Measurements from ENCODE around the gene ATPAF1. TPM values are rescaled to one million over a fixed set of nuclear protein-coding genes. Genes with fewer than 3 reads are reported as not detected.
A peak's percentile ranks its signal among the peaks of the same experiment; 100 is the strongest.

The ATPAF1 gene
- total and polyA plus RNA-seq, 8 donors = 32.6 to 88.8 (median 39.3) TPM

DNA sequence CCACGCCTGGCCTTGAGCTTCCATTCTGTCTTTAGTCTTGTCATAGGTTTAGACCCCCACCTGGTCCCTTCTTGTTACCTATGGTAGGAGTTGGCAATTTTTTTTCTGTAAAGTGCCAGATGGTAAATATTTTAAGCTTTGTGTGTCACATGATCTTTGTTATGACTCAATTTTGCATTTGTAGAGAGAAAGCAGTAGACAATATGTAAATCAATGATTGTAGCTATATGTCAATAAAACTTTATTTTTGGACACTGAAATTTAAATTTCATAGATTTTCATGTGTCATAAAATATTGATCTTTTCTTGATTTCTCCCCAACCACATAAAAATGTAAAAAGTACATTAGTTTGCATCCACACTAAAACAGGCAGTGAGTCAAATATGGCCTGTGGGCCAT, 72.1 kb downstream of the ATPAF1 start:
- Histone ChIP-seq H3K4me3 (no peak overlapping the region), H3K4me1 (peaks cover under 1 to 44% (median 19%) of the 10 kb centered on the region in 4 donors)

DNA sequence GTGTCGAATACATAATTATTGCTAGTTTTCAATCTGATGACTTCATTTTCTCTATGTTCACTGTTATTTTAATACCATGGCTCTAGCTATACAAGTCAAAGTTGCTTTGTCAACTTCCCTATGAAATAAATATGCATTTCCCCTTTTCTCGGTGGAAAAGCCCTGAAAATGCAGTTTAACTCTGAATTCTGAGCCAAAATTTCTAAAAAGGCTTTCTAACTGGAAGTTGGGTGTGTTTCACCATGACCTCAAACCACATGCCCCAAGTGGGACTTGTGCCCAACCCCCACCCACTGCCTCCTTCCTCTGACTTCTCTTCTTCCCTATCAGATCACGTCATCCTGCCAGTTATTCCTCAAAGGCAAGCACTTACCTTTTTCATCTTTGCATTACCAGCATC, 73.0 kb downstream of the ATPAF1 start:
- H3K9me3 ChIP-seq = no peaks in the 10 kb centered on the region
- H3K27ac ChIP-seq = peak overlapping the region in 4 of 5 donors; percentile 47 to 82 (median 70)
- TF ChIP-seq POLR2A (IDR thresholded peaks at IDR 0.05) (no peak), CTCF (IDR thresholded peaks at IDR 0.05) (no peak), EP300 (IDR thresholded peaks at IDR 0.05) (no peak), POLR2AphosphoS5 (IDR thresholded peaks at IDR 0.05) (no peak)
- H3K4me1 ChIP-seq = peaks cover 0 to 35% (median 16%) of the 10 kb centered on the region in 4 donors
- DNase-seq = peak in 1 of 2 donors; percentile 55
- WGBS, 5 donors = 66 to 74% (median 69%) methylated on average over 3 of the region's 3 CpGs
- H3K27me3 ChIP-seq = no peaks in the 10 kb centered on the region
- H3K36me3 ChIP-seq = peaks cover 35 to 44% (median 41%) of the 10 kb centered on the region in 4 donors
- no peak overlapping the region for H3K4me3 ChIP-seq
- intact Hi-C loops (cut with DNase I; ENCODE audit: low total_unique reads) = no loop called here

More for the DNA sequence above, 72.1 kb downstream of the ATPAF1 start:
- Histone ChIP-seq H3K27me3 (no peaks in the 10 kb centered on the region), H3K36me3 (peaks cover 32 to 35% (median 34%) of the 10 kb centered on the region in 4 donors), H3K9me3 (no peaks in the 10 kb centered on the region), H3K27ac (peak overlapping the region in 4 of 5 donors; percentile 4 to 73 (median 45))
- intact Hi-C loops (cut with DNase I; ENCODE audit: low total_unique reads) = no loop called here
- no peak for DNase-seq
- TF ChIP-seq POLR2A (IDR thresholded peaks at IDR 0.05) = no peak
- TF ChIP-seq CTCF (IDR thresholded peaks at IDR 0.05) = no peak
- no peak for TF ChIP-seq EP300 (IDR thresholded peaks at IDR 0.05)
- TF ChIP-seq POLR2AphosphoS5 (IDR thresholded peaks at IDR 0.05) = no peak
- WGBS, 5 donors = 92 to 100% (median 98%) methylated on average over 1 of the region's 1 CpG

DNA sequence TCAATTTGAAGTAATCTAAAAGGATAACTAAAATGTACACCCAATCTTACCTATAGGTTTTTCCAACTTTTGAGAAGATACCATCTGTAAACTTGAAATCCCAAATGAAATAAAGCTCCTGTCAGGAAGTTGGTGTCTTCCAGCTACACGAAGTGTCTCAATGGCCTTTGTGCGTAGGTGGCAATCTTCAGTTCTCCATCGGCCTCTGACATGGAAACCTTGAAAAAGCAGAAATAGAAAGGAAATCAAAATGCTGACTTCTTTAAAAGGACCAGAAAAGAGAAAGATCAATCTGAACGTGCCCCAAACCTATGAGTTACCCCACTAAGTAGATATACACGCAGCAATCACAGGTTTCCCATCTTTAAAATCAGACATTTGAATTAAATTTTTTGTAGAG, 74.1 kb downstream of the ATPAF1 start:
- intact Hi-C loops (cut with DNase I; ENCODE audit: low total_unique reads) = no loop called here
- 85 to 93% (median 92%) methylated on average over 5 of the region's 5 CpGs for WGBS, 5 donors
- H3K27ac ChIP-seq = peak overlapping the region in 3 of 5 donors; percentile 47 to 82 (median 73)

DNA sequence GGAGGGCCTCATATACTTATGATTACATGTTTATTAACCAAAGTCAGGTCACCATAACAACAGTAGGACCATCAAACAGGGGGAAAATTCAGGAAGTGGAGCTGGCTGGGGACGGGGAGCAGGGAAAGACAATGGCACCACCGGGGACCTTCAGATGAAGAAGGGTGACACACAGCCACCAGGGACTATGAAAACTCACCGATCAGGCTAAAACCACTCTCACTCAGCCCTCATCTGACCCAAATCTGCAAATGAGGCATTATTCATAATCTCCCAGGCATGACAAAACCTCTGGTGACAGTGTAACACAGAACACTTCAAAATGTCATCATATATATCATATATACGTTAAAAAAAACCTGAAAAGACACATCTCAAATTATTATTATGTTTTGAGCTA, 75.3 kb downstream of the ATPAF1 start:
- TF ChIP-seq CTCF (IDR thresholded peaks at IDR 0.05) (no peak), POLR2AphosphoS5 (IDR thresholded peaks at IDR 0.05) (no peak), POLR2A (IDR thresholded peaks at IDR 0.05) (no peak), EP300 (IDR thresholded peaks at IDR 0.05) (no peak)
- Histone ChIP-seq H3K4me3 (no peak overlapping the region), H3K27me3 (no peaks in the 10 kb centered on the region), H3K27ac (no peak overlapping the region), H3K4me1 (peaks cover 0 to 16% (median 5%) of the 10 kb centered on the region in 4 donors), H3K9me3 (no peaks in the 10 kb centered on the region), H3K36me3 (peaks cover 40 to 57% (median 57%) of the 10 kb centered on the region in 4 donors)
- intact Hi-C loops (cut with DNase I; ENCODE audit: low total_unique reads) = no loop called here
- DNase-seq = no peak
- 84 to 97% (median 92%) methylated on average over 4 of the region's 4 CpGs for WGBS, 5 donors

More for the DNA sequence above, 74.1 kb downstream of the ATPAF1 start:
- H3K9me3 ChIP-seq = no peaks in the 10 kb centered on the region
- peaks cover 0 to 24% (median 8%) of the 10 kb centered on the region in 4 donors for H3K4me1 ChIP-seq
- H3K27me3 ChIP-seq = no peaks in the 10 kb centered on the region
- no peak overlapping the region for H3K4me3 ChIP-seq
- H3K36me3 ChIP-seq = peaks cover 39 to 54% (median 52%) of the 10 kb centered on the region in 4 donors
- TF ChIP-seq POLR2A (IDR thresholded peaks at IDR 0.05) (no peak), CTCF (IDR thresholded peaks at IDR 0.05) (no peak), POLR2AphosphoS5 (IDR thresholded peaks at IDR 0.05) (no peak), EP300 (IDR thresholded peaks at IDR 0.05) (no peak)
- no peak for DNase-seq

All from stomach (tissue), 9 donors.